Measurements from ENCODE around the gene CCDC102A.

The CCDC102A gene

DNA sequence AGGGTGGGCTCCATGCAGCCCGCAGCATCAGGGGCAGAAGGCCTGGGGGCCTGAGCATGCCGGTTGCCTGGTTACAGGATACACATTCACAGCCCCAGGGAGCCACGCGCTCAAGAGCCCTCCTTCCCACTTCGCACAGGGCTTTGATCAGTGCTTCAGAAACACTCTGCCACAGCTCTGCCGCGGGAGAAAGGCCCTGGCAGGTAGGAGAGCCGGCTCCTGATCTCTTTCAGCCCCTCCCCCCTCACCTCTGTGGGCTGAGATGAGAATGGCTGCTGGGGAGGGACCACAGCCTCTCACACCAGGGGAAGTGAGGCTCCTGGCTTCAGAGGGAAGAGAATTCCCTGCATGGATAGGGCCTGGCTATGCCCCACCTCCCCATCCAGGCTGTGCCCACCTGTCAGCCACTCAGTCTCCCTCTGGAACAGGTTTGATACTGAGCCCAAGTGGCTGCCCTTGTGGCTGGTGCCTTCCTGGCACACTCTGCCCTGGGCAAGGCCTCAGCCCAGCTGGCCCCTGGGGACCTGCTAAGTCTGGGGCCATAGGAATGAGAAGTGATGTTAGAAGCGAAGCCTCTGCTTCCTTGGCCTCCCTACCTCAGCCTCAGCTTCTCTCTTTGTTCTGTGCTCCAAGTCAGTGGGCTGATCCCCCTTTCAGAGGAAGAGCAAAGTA, 58.7 kb downstream of the CCDC102A start:
- DNase-seq (ENCODE audit: low read depth), result no peak

DNA sequence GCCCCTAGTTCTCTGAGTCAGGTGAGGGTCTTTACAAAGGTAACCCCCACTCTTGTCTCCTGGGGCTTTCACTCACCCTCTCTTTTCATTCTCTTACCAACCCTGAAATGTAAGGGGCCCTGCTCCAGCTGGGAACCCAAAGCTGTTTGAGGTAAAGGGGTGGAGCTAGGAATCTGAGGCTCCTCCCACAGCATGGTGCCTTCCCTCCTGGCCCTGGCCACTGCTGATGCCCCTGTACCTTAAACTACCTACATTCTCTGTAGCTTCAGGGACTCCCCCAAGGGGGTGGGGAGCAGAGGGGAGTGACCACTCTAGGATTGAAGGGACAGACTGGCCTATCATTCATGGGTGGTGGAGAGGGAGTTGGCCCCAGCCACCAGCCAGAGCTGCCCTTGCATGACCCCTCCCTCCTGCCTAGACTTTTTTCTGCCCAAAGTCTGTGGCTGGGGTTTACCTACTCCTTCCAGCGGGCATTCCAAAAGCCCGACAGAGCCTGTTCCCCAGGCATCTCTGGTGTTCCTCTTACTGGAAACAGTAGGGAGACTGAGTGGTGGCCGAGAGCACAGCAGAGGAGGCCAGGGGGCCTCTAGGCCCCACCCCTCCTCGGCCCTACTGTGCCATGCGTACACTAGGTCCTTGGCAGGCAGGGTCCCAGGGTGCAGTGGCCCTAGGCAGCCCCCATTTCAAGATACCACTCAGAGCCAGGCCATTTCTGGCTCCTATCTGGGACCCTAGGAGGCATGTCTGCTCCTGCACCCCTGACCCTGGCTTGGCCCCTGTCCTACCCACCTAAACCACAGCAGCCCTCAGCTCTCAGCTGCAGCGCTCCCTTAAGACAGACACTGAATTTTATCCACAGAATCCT, 59.6 kb downstream of the CCDC102A start:
- DNase-seq (ENCODE audit: low read depth), result no peak

DNA sequence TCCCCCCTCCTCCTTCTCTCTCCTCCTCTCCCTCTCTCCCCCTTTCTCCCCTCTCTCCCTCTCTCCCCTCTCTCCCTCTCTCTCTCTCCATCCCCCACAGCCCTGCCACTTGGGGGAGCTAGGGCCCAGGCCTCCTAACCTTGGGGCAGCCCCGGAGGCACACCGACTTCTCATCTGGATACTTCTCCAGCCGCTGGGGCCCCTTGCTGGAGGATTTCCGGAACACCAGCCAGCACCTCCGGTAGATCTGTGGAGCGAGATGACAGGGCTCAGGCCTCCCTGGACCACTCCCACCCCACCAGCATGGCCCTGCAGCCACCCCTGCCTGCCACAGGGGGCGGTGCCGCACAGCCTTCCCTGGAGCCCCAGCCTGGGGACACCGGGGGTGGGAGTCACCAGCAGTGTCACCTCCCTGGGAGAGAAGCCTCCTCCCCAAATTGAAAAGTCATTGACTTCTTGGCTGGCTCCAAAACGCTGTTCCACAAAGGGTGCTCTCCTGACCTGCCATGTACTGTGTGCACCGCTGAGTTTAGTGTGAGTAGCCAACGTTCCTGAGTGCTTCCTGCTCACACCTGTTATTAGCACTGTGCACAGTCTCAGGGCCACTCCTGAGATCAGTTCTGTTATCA, 60.5 kb downstream of the CCDC102A start:
- peak; percentile 54 for DNase-seq (ENCODE audit: low read depth)

DNA sequence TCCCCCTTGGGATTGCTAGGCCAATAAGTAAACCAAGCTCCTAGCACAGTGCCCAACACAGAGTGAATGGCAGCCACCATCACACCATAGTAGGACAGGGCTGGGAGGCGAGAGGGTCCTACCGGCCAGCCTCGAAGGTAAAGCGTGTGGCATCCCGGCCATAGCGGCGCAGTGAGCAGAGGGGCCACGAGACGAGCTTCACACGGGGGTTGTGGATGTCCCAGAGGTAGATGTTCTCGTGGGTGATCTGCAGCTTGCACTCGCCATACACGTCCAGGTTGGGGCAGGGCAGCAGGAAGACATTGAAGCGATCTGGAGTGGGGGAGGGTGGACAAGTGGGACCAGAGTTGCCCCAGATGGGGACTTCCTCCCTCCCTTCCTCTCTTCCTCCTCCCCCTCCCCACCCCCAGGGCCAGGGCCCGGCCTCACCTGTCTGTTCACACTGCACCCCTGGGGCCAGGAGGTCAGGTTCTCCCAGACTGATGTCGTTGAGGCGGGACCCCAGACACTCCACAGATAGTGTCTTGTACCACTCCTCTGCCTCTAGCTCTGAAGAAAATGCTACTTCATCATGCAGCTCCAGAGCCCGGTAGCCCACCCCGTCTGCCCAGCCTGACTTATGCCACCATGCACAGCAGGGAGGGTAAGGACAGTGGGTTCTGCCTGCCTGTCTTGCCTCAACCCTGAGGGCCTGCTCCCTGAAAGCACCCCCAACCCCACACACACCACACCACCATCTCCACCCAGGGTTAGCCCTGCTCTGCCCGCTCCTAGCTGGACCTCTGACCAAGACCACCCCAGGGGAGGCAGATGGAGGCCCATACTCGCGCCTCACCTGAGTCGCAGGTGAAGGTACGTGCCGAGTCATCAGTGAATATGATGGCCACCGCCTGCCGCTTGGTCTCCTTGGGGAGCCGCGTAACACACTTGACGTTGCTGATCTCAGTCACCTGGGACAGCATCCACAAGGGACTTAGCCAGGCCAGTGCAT, 61.4 kb downstream of the CCDC102A start:
- DNase-seq (ENCODE audit: low read depth), result no peak

DNA sequence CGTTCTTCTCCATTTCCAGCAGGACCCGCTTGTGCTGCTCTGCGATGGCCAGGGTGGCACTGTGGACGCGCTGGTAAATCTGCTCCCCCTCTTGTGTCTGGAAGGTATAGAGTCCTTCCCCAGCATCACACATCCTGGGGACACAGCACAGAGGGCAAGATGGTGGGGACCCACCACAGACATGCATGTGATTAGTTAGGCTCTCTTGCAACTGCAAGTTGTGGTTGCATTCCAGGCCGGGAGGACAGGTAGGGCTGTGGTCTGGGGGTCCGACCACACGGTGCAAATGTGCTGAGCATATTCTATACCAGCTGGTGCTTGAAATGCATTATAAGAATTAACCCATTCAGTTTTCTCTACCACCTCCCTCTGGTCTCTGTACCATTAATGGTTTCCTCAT, 62.5 kb downstream of the CCDC102A start:
- no peak for DNase-seq (ENCODE audit: low read depth)

DNA sequence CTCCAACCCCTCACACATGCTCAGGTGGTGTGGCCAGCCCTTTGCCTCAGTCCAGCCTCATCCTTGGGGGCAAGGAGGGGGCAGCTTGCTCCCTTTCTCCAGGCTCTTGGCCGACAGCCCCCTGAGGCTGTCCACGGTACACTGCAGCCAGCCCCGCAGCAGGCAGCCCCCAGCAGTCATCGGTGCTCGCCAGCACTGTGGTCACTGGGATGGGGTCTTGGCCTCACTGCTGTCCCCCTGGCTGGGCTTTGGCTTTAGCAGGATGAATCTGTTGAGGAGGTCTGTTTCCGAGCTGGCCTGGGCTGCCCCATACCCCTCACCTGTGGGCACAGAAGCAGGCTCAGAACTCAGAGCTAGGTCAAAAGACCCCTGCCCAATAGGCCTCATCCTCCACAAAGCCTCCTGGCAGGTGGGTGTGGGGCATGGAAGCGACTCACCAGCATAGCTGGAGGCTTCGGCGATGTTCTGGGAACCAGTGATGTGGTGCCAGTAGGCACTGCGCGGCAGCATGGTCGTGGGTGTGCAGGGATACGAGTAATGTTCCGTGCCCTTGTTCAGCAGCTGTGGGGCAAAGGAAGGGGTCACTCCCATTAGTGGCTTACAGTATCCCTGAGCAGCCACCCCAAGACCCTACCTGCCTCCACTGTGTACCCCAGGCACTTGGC, 63.1 kb downstream of the CCDC102A start:
- DNase-seq (ENCODE audit: low read depth), result no peak

DNA sequence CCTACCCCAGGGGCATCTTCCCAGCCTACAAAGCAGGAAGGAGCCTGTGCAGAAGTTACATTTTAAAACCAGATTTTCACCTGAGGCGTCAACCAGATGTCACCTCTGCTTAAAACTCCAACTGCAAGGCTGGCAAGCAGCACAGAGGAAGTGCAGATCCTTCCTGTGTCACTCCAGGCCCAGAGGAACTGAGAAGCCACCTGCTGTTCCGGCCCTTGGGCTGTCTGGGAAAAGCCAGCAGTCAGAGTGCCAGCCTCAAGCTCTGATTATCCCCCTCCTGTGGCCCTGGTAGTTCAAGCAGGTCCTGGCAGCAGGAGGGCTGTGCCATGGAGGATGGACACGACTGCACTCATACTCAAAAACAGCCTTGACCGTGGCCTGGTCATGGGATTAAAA, 63.7 kb downstream of the CCDC102A start:
- no peak for DNase-seq (ENCODE audit: low read depth)

DNA sequence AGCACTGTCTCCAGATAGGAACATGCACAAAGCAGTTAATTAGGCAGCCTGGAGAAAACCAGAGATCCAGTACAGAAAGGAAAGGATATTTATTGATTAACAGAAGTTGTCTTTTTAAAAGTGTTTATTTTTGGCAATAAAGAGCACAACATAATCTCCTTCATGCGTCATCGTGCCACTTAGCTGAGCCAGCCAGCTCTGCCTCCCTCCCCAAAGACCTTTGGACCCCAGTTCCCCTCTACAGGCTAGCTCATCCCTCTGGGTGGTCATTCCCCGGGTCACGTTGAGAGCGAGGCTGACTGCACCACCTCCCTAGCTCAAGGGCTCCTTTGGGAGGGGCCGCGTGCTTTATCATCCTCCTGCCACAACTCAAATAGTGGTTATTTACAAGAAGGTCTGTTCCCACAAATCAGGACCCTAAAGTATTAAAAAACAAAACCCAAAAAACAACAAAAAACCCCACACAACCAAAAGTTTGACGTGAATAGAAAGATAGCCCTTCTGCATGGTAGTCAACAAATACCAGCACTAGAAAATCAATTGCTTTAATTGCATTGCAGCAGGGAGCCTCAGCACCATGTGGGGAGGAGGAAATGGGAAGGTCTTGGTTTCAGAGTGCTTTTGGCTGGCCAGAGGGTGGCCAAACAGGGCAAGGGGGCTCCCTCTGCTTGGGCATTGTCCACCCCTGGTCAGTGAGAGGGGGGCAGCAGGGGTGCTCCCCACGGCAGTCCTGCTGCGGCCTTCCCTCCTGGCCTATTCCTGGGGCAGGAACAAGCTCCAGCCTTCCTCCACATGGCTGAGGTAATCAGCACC, 64.3 kb downstream of the CCDC102A start:
- DNase-seq (ENCODE audit: low read depth), result no peak

DNA sequence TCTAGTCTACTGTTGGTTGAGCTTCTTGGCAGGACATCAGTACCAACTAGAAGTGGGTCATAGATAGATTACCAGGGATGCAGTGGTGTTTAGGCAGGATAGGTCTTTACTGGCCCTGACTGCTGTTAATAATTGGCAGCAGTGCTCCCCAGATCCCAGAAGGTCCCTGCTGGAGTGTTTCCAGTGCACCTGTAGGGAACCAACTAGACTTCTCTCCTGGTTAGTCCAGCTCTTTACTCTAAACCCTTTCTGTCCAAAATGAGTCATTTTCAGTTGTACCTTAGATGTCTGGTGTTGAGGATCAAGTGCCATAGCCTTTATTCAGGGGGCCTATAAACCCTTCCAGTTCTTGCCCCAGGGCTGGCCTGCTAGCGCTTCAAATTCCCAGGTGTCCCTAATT, 65.2 kb downstream of the CCDC102A start:
- no peak for DNase-seq (ENCODE audit: low read depth)

DNA sequence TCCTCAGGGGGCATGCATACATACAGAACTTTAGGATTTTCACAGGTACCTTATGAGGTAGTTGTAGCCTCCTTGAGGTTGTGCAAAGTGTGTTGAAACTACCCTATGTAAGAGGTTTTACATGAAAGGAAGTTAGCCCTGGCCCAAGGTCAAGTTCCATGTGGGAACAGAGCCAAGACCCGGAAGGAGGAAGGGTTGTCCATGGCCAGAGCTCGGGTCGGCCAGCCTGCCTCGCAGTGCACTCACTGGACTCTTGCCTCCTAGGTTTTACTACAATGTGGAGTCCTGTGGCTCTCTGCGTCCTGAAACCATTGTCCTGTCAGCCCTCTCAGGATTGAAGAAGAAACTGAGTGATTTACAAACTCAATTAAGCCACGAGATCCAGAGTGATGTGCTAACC, 65.7 kb downstream of the CCDC102A start:
- no peak for DNase-seq (ENCODE audit: low read depth)

DNA sequence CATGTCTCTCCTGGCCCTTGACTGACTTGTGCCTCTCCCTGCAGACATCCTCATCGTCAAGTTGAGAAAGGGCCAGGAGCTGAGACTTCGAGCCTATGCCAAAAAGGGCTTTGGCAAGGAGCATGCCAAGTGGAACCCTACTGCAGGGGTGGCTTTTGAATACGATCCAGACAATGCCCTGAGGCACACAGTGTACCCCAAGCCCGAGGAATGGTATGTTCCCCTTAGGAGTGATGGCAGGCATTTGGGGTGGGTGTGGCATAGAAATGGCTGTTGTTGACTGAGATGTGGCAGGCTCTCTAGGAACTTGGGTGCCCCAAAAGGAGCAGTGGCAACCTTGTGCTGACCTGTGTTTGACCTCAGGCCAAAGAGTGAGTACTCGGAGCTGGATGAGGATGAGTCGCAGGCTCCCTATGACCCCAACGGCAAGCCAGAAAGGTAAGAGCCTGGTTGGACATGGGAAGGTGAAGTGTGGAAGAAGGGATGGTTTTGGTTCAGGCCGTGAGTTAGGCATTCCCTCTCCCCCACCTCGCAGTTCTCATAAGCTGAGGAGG, 66.4 kb downstream of the CCDC102A start:
- DNase-seq (ENCODE audit: low read depth), result no peak

DNA sequence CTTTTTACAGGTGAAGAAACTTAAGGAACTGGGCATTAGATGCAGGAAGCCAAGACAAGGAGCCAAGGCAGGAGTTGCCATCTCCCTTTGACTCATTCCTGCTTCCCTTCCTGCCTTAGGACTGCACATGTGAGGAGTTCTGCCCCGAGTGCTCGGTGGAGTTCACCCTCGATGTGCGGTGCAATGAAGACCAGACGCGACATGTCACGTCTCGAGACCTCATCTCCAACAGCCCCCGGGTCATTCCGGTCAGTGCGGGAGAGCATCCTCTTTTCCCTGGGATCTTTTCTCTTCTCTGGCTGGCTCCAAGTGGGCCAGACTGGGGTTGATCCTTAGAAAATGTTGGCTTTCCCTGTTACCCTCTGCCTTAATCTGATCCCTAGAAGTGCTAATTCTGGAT, 67.3 kb downstream of the CCDC102A start:
- DNase-seq (ENCODE audit: low read depth), result no peak

DNA sequence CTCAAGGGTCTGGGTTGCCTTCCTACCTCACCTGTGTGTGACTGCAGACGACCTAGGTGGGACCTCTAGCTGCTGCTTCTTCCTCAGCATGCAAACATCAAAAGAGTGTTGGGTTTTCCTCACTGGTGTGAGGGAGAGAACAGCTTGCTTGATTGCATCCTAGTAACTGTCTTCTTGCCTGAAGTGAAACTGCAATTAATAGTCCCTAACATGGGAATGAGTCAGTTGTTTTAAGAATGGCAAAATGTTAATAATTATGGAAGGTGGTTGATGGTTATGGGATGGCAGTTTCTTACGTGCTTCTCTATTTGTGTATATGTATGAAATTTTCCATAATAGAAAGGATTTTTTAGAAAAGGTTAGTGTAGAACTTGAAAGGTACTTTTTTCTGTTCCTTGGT, 68.0 kb downstream of the CCDC102A start:
- DNase-seq (ENCODE audit: low read depth), result no peak

DNA sequence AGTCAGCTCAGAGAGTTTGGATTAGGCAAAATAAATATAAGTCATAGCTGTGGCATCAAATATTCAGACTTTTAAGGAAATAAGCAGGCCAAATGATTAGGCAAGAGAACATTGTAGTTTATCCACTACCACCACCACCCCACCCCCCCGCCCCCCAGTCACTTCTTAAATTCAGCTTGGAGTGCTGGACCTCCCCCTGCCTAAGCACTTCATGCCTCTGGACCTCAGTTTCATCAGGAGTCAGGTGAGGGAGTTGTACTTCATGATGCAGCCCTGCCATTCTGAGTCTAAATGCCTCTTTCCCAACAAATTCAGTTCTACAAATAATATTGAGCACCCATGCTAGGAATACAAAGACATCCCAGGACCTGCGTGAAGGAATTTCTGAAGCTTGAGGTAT, 71.8 kb downstream of the CCDC102A start:
- no peak for DNase-seq (ENCODE audit: low read depth)

DNA sequence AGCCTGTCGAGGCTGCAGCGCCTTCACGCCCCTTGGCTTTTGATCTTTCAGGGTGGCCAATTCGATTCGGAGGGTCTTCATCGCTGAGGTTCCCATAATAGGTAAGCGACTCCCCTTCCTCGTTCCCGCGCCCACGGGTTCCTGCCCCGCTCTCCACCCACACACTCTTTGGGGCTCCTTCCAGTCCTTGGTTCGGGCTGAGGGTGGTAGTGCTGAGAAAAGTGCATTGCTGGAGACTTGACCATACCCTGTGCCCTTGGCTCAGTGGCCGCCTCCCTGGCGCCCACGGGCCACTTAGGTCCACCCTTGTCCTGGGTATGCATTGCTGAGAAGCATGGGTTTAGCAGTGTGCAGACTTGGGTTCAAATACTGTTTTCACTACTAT, 73.4 kb downstream of the CCDC102A start:
- DNase-seq (ENCODE audit: low read depth), result no peak

DNA sequence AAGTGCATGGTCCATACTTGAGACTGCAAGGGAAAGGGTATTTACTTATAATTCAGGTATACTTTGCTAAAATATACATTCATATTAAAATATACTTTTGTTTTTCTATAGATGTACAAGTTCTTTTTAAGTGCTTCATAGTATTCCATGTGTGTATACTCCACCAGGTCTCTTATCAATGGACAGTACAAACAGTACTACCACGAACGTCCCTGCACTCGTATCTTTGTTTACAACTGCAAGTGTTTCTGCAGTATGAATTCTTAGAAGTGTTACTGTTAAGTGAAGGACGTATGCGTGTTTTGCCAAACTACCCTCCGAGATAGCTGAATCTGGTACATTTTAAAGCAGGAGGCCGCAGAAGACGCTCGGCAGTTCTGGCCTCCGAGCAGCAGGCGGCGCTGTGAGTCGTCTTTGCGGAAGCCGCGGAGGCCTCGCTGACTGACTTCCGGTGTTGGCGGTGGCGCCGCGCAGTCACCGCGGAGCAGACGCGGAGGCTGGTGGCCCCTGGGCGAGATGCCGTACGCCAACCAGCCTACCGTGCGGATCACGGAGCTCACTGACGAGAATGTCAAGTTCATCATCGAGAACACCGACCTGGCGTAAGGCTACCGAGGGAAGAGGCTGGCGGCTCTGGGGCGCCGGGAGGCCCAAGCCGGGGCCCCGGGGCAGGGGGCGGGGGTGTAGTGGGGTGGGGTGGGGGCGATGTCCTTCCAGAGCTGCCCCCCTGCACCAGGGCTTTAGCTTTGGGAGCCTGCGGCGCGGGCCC, 74.0 kb downstream of the CCDC102A start, which contains the start of gene POLR2C:
POLR2C (plus strand) TSS at position 471 of the 769 bp plus-strand sequence; CDS start at position 517, 46 bp downstream.
- peak; percentile 94 for DNase-seq (ENCODE audit: low read depth)

Measured in activated T-cell treated with anti-CD3 and anti-CD28 coated beads for 1 hour (primary cell).